ENCODE measurements around the gene OR2W3. TPM values are rescaled to one million over a fixed set of nuclear protein-coding genes. Genes with fewer than 3 reads are reported as not detected.

The OR2W3 gene
- total RNA-seq, 2 donors from 2014 or later, result 0.82 to 0.96 TPM

DNA sequence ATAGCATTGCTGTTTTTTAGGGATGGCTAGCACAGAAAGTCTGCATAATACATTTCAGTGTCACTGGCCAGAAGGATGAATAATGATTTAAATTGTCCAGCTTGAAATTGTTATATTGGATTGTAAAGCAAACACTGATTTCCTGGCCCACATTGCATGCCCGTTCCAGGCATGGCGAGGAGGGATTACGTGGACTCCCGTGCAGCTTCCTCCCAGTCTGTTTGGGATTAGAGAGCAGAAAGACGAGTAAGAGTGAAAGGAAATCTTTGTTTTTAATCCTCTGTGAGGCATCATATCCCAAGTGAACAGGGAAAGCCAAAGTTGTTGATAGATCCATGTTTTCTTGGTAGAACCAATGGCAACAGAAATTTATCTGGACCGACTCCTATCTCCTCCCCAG lies 30.0 kb upstream of the OR2W3 start:
- H3K36me3 ChIP-seq, result no peaks in the 10 kb centered on the region
- TF ChIP-seq CTCF (IDR thresholded peaks at IDR 0.05), result no peak

DNA sequence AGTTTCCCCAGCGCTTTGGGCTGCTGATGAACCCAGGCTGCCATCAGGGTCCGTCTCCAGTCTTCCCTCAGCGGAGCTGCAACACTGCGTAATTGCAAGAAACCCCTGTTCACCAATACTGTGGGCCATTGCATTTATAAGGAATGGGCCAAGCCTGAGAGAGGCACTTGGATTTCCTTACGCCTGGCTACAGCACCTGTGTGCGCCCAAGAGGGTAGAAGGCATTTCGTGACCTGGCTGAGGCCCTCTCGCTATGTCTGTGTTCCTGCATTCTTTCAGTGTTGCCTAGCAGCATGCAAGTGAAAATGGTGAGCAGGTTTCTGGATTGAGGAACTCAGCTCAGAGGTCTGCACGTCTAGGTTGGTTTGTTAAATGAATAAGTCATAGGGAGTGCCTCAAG lies 12.0 kb upstream of the OR2W3 start:
- Histone ChIP-seq H3K4me1 (no peaks in the 10 kb centered on the region), H3K9ac (ENCODE audit: low read depth in 2 of 2, low read length in 2 of 2) (no peak overlapping the region), H3K36me3 (no peaks in the 10 kb centered on the region), H3K27ac (no peak overlapping the region), H3K4me3 (no peak overlapping the region), H3K9me3 (no peaks in the 10 kb centered on the region), H3K27me3 (no peaks in the 10 kb centered on the region)
- no peak for DNase-seq
- no peak for TF ChIP-seq CTCF (IDR thresholded peaks at IDR 0.05)
- intact Hi-C loops (cut with DNase I), result no loop called here

More for the DNA sequence above, 30.0 kb upstream of the OR2W3 start:
- Histone ChIP-seq H3K27me3 (no peaks in the 10 kb centered on the region), H3K9ac (ENCODE audit: low read depth in 2 of 2, low read length in 2 of 2) (no peak overlapping the region), H3K4me1 (no peaks in the 10 kb centered on the region), H3K9me3 (no peaks in the 10 kb centered on the region), H3K4me3 (no peak overlapping the region), H3K27ac (no peak overlapping the region)
- DNase-seq, result no peak
- intact Hi-C loops (cut with DNase I), result no loop called here

GRCh38 chr1:247884797-247885413 lies 10.5 kb upstream of the OR2W3 start:
- Histone ChIP-seq H3K9ac (ENCODE audit: low read depth in 2 of 2, low read length in 2 of 2) (no peak overlapping the region), H3K9me3 (no peaks in the 10 kb centered on the region), H3K27me3 (no peaks in the 10 kb centered on the region), H3K36me3 (no peaks in the 10 kb centered on the region), H3K4me1 (no peaks in the 10 kb centered on the region), H3K4me3 (no peak overlapping the region), H3K27ac (no peak overlapping the region)
- no peak for TF ChIP-seq CTCF (IDR thresholded peaks at IDR 0.05)
- DNase-seq, result no peak
- intact Hi-C loops (cut with DNase I), result no loop called here

GRCh38 chr1:247895976-247896375 lies 589 bp downstream of the OR2W3 start:
- intact Hi-C loops (cut with DNase I), result no loop called here
- Histone ChIP-seq H3K27me3 (no peaks in the 10 kb centered on the region), H3K36me3 (no peaks in the 10 kb centered on the region), H3K4me3 (no peak overlapping the region), H3K4me1 (no peaks in the 10 kb centered on the region), H3K9ac (ENCODE audit: low read depth in 2 of 2, low read length in 2 of 2) (no peak overlapping the region), H3K9me3 (no peaks in the 10 kb centered on the region), H3K27ac (no peak overlapping the region)
- TF ChIP-seq CTCF (IDR thresholded peaks at IDR 0.05), result no peak
- no peak for DNase-seq

- no peaks in the 10 kb centered on the region for H3K4me1 ChIP-seq
- TF ChIP-seq CTCF (IDR thresholded peaks at IDR 0.05), result no peak
- no peaks in the 10 kb centered on the region for H3K36me3 ChIP-seq
- no peak overlapping the region for H3K9ac ChIP-seq (ENCODE audit: low read depth in 2 of 2, low read length in 2 of 2)
- DNase-seq, result no peak
- intact Hi-C loops (cut with DNase I), result no loop called here
- no peaks in the 10 kb centered on the region for H3K27me3 ChIP-seq
- no peak overlapping the region for H3K27ac ChIP-seq
- H3K4me3 ChIP-seq, result no peak overlapping the region
- no peaks in the 10 kb centered on the region for H3K9me3 ChIP-seq
Measured at GRCh38 chr1:247904122-247904521, 8.7 kb downstream of the OR2W3 start.

Data from colonic mucosa (tissue), 4 donors.